Transverse colon (tissue), 4 donors: ENCODE data around the gene COL23A1. TPM values are rescaled to one million over a fixed set of nuclear protein-coding genes. Genes with fewer than 3 reads are reported as not detected.

Source experiments
- DNase-seq: peaks from one replicate; pipeline ENCODE4 v3.0.0-alpha.2; 2019
- H3K27ac ChIP-seq, 4 donors: fragments of 200-600 bp; sonication (generic); 2 replicates each; pipeline ENCODE4 v1.5.1; 2016 to 2018; ENCODE audit warnings: inconsistent platforms in 4 of 4
- H3K27me3 ChIP-seq: fragments of 200-600 bp; sonication (generic); 2 replicates; pipeline ENCODE4 v1.5.1; 2017; ENCODE audit warnings: inconsistent platforms
- H3K36me3 ChIP-seq, 4 donors: fragments of 200-600 bp; sonication (generic); 2 replicates each; pipeline ENCODE4 v1.5.1; 2017 to 2019; ENCODE audit warnings: inconsistent platforms in 4 of 4
- H3K4me1 ChIP-seq, 4 donors: fragments of 200-600 bp; sonication (generic); 2 replicates each; pipeline ENCODE4 v1.5.1; 2017 to 2020; ENCODE audit warnings: inconsistent platforms in 4 of 4
- H3K4me3 ChIP-seq, 4 donors: fragments of 200-600 bp; sonication (generic); 1 replicate in 1 of 4; 2 replicates in 3 of 4; pipeline versions ENCODE4 v1.5.1 to v1.6.1; 2017 to 2019; ENCODE audit warnings: inconsistent platforms in 4 of 4
- H3K9me3 ChIP-seq, 2 donors: fragments of 200-600 bp; sonication (generic); 2 replicates each; pipeline ENCODE4 v1.5.1; 2017 to 2019; ENCODE audit warnings: inconsistent platforms in 2 of 2
- CTCF ChIP-seq, 5 experiments: fragments of 200-600 bp in 3 of 5; fragments of 450-650 bp in 2 of 5; sonication (generic) in 3 of 5; IDR thresholded peaks; 1 replicate in 2 of 5; 2 replicates in 3 of 5; pipeline ENCODE4 v1.5.1; 2016 to 2017; ENCODE audit warnings: antibody characterized with exemption in 5 of 5, inconsistent platforms in 3 of 5, mild to moderate bottlenecking in 2 of 5, moderate library complexity in 1 of 5
- EP300 ChIP-seq: sonication (generic); formaldehyde crosslinking; IDR thresholded peaks from one replicate; pipeline ENCODE4 v1.6.1; 2017; ENCODE audit warnings: antibody characterized with exemption, low read depth
- POLR2A ChIP-seq: fragments of 450-650 bp; IDR thresholded peaks from one replicate; pipeline ENCODE4 v1.6.1; 2016; ENCODE audit warnings: antibody characterized with exemption, mild to moderate bottlenecking, moderate library complexity
- POLR2AphosphoS5 ChIP-seq, 3 donors: sonication (generic); formaldehyde crosslinking; IDR thresholded peaks; one replicate each; pipeline ENCODE4 v1.6.1; 2016; ENCODE audit warnings: antibody characterized with exemption in 3 of 3
- WGBS, 2 donors: methylation state at CpG; one replicate each; pipeline ENCODE4 v1.1.5; 2018; ENCODE audit warnings: low coverage in 1 of 2; 5-methylcytosine and 5-hydroxymethylcytosine counted together
- in situ Hi-C, 4 donors: fragments of 200-750 bp; cut with MboI; loops; one replicate each; pipeline versions ENCODE4 v1.15.0 to v1.15.1; 2017; ENCODE audit warnings: low sequenced_read_pairs in 3 of 4, low pct_ligation_motif_present in 1 of 4, low pct_unique_long_range_greater_than_20kb in 1 of 4
- intact Hi-C: fragments of 100-400 bp; cut with DNase I; formaldehyde crosslinking; loops from one replicate; pipeline ENCODE4 v1.15.1; 2023; ENCODE audit warnings: low total_unique reads
- total RNA-seq, 4 donors: library from RNA; depleted of rRNA; stranded (reverse); fragments of >200 nt; gene quantifications; one replicate each; pipeline ENCODE4 v1.1.0, GENCODE V29; 2016

The COL23A1 gene
- total RNA-seq, 4 donors from 2014 or later = 0.14 to 2.2 (median 1.4) TPM; not detected in 1

- Histone ChIP-seq H3K4me3 (no peak overlapping the region), H3K27me3 (no peaks in the 10 kb centered on the region), H3K36me3 (no peaks in the 10 kb centered on the region), H3K27ac (no peak overlapping the region), H3K9me3 (no peaks in the 10 kb centered on the region), H3K4me1 (peaks cover 0 to 13% (median 8%) of the 10 kb centered on the region in 4 donors)
- 79 to 84% methylated on average over 9 of the region's 9 CpGs for WGBS, 2 donors
- in situ Hi-C loops = no loop called here
- no peak for DNase-seq
- TF ChIP-seq CTCF (IDR thresholded peaks at IDR 0.05) = no peak
- TF ChIP-seq EP300 = no peak
- no peak for TF ChIP-seq POLR2AphosphoS5 (IDR thresholded peaks at IDR 0.05)
- no peak for TF ChIP-seq POLR2A
- intact Hi-C loops = no loop called here
These were observed 234.5 kb downstream of the COL23A1 start for GRCh38 chr5:178355671-178356070.

- Histone ChIP-seq H3K36me3 (no peaks in the 10 kb centered on the region), H3K4me3 (no peak overlapping the region), H3K27ac (no peak overlapping the region), H3K27me3 (no peaks in the 10 kb centered on the region), H3K9me3 (no peaks in the 10 kb centered on the region), H3K4me1 (peaks cover 0 to 13% (median 8%) of the 10 kb centered on the region in 4 donors)
- TF ChIP-seq POLR2A (no peak), CTCF (IDR thresholded peaks at IDR 0.05) (no peak), EP300 (no peak), POLR2AphosphoS5 (IDR thresholded peaks at IDR 0.05) (no peak)
- DNase-seq = no peak
- 86 to 90% methylated on average over 7 to 9 of the region's 9 CpGs for WGBS, 2 donors
- in situ Hi-C loops = no loop called here
- intact Hi-C loops = no loop called here
These were observed 236.7 kb downstream of the COL23A1 start for GRCh38 chr5:178353461-178353860.

GRCh38 chr5:178352035-178352349 is 238.2 kb downstream of the COL23A1 start:
- Histone ChIP-seq H3K27ac (no peak overlapping the region), H3K27me3 (no peaks in the 10 kb centered on the region), H3K4me3 (no peak overlapping the region), H3K9me3 (no peaks in the 10 kb centered on the region), H3K36me3 (no peaks in the 10 kb centered on the region), H3K4me1 (peaks cover 0 to 11% (median 8%) of the 10 kb centered on the region in 4 donors)
- WGBS, 2 donors = 93 to 100% methylated on average over 1 to 8 of the region's 8 CpGs
- intact Hi-C loops = no loop called here
- TF ChIP-seq POLR2A (no peak), EP300 (no peak), CTCF (IDR thresholded peaks at IDR 0.05) (no peak), POLR2AphosphoS5 (IDR thresholded peaks at IDR 0.05) (no peak)
- in situ Hi-C loops = no loop called here
- no peak for DNase-seq

GRCh38 chr5:178351221-178352034 is 238.8 kb downstream of the COL23A1 start:
- intact Hi-C loops (no loop called here), in situ Hi-C loops (no loop called here)
- H3K27me3 ChIP-seq = no peaks in the 10 kb centered on the region
- H3K27ac ChIP-seq = no peak overlapping the region
- WGBS, 2 donors = 80% methylated on average over 2 to 18 of the region's 18 CpGs
- TF ChIP-seq CTCF (IDR thresholded peaks at IDR 0.05) (no peak), POLR2A (no peak), EP300 (no peak), POLR2AphosphoS5 (IDR thresholded peaks at IDR 0.05) (no peak)
- no peak for DNase-seq
- peaks cover 0 to 6% (median 4%) of the 10 kb centered on the region in 4 donors for H3K4me1 ChIP-seq
- no peaks in the 10 kb centered on the region for H3K36me3 ChIP-seq
- H3K9me3 ChIP-seq = no peaks in the 10 kb centered on the region
- no peak overlapping the region for H3K4me3 ChIP-seq
